B cell (primary cell): ENCODE data around the gene GUSB. TPM values are rescaled to one million over a fixed set of nuclear protein-coding genes. Genes with fewer than 3 reads are reported as not detected.

Experiments
- ATAC-seq: fragments of 200-7000 bp; cut with Tn5 transposase; one replicate; pipeline ENCODE4 v1.10.0; 2021; ENCODE audit warnings: low read depth, mild to moderate bottlenecking, moderate number of reproducible peaks, moderate library complexity
- CTCF ChIA-PET: fragments of 350-600 bp; sonication (Branson Sonifier 250); formaldehyde crosslinking; loops from one replicate; lab custom pipeline; 2021; ENCODE audit warnings: antibody characterized with exemption, inconsistent platforms; lab: Charles Lee
- POLR2A ChIA-PET: fragments of 350-600 bp; sonication (Branson Sonifier 250); formaldehyde crosslinking; loops from one replicate; lab custom pipeline; 2021; ENCODE audit warnings: antibody characterized with exemption; lab: Charles Lee
- DNase-seq: peaks from one replicate; pipeline ENCODE4 v3.0.0; 2013
- H2AFZ ChIP-seq: 2 replicates; pipeline ENCODE4 v1.6.1; 2012; ENCODE audit warnings: mild to moderate bottlenecking, low read depth, low read length; ENCODE audit not compliant: insufficient read depth, poor library complexity, severe bottlenecking
- H3K27ac ChIP-seq, 2 donors: 1 replicate in 1 of 2; 2 replicates in 1 of 2; pipeline ENCODE4 v1.5.1; 2012 to 2013; ENCODE audit warnings: low read length in 2 of 2, mild to moderate bottlenecking in 2 of 2, moderate library complexity in 1 of 2
- H3K27me3 ChIP-seq, 4 experiments: fragments of 200-600 bp in 1 of 4; sonication (generic) in 1 of 4; replicated peaks in 1 of 4; 1 replicate in 2 of 4; 2 replicates in 2 of 4; pipeline versions ENCODE4 v1.6.1 to v1.7.0; 2013 to 2016; ENCODE audit warnings: low read length in 3 of 4, mild to moderate bottlenecking in 2 of 4, mixed read lengths in 1 of 4, moderate library complexity in 1 of 4; ENCODE audit not compliant: insufficient read depth in 4 of 4, control insufficient read depth in 3 of 4; ENCODE audit errors: control extremely low read depth in 1 of 4
- H3K36me3 ChIP-seq, 2 experiments: replicated peaks in 1 of 2; 1 replicate in 1 of 2; 2 replicates in 1 of 2; pipeline versions ENCODE4 v1.6.1 to v1.7.1; 2013; ENCODE audit warnings: low read length in 1 of 2; ENCODE audit not compliant: insufficient read depth in 2 of 2, control insufficient read depth in 1 of 2; ENCODE audit errors: control extremely low read depth in 1 of 2, extremely low read depth in 1 of 2
- H3K4me1 ChIP-seq, 2 donors: fragments of 200-600 bp in 1 of 2; sonication (generic) in 1 of 2; 1 replicate in 1 of 2; 2 replicates in 1 of 2; pipeline versions ENCODE4 v1.5.1 to v1.6.1; 2013 to 2017; ENCODE audit warnings: low read length in 2 of 2; ENCODE audit not compliant: control insufficient read depth in 2 of 2, insufficient read depth in 2 of 2
- H3K4me2 ChIP-seq: replicated peaks from 2 replicates; pipeline ENCODE3; 2012; ENCODE audit warnings: mild to moderate bottlenecking, low read depth, low read length; ENCODE audit not compliant: poor library complexity, severe bottlenecking
- H3K4me3 ChIP-seq, 5 experiments: fragments of 200-600 bp in 1 of 5; sonication (generic) in 1 of 5; 1 replicate in 3 of 5; 2 replicates in 2 of 5; pipeline versions ENCODE4 v1.5.1 to v1.7.0; 2011 to 2016; ENCODE audit warnings: low read length in 4 of 5, mild to moderate bottlenecking in 4 of 5, low read depth in 2 of 5, control low read depth in 1 of 5, moderate library complexity in 1 of 5; ENCODE audit not compliant: insufficient read depth in 1 of 5; ENCODE audit errors: control extremely low read depth in 1 of 5, extremely low read depth in 1 of 5
- H3K79me2 ChIP-seq: fragments of 200-600 bp; sonication (generic); one replicate; pipeline ENCODE4 v1.6.0; 2016; ENCODE audit warnings: low read length; ENCODE audit not compliant: control insufficient read depth, insufficient read depth
- H3K9ac ChIP-seq: fragments of 200-600 bp; sonication (generic); 2 replicates; pipeline ENCODE4 v1.6.1; 2017; ENCODE audit warnings: mild to moderate bottlenecking, low read length, moderate library complexity
- H3K9me3 ChIP-seq, 3 donors: one replicate each; pipeline versions ENCODE4 v1.6.1 to v1.7.1; 2013; ENCODE audit warnings: low read length in 2 of 3; ENCODE audit not compliant: control insufficient read depth in 2 of 3, insufficient read depth in 1 of 3; ENCODE audit errors: control extremely low read depth in 1 of 3
- H4K20me1 ChIP-seq: 2 replicates; pipeline ENCODE4 v1.6.0; 2012; ENCODE audit warnings: mild to moderate bottlenecking, low read length; ENCODE audit not compliant: insufficient read depth, control insufficient read depth, poor library complexity, severe bottlenecking
- H3K27ac Mint-ChIP-seq: one replicate; pipeline ENCODE4 v1.8.0; 2021; ENCODE audit warnings: mixed read lengths
- H3K27me3 Mint-ChIP-seq: one replicate; pipeline ENCODE4 v1.8.0; 2021; ENCODE audit warnings: mixed read lengths
- H3K4me1 Mint-ChIP-seq: one replicate; pipeline ENCODE4 v1.8.0; 2021; ENCODE audit warnings: mixed read lengths
- H3K4me3 Mint-ChIP-seq: one replicate; pipeline ENCODE4 v1.8.0; 2021; ENCODE audit warnings: mixed read lengths
- H3K9me3 Mint-ChIP-seq: one replicate; pipeline ENCODE4 v1.8.0; 2022; ENCODE audit warnings: mixed read lengths; ENCODE audit not compliant: insufficient read depth
- CTCF ChIP-seq: fragments of 200-600 bp; IDR thresholded peaks from one replicate; pipeline ENCODE4 v1.8.0; 2022; ENCODE audit warnings: antibody characterized with exemption, mild to moderate bottlenecking
- EZH2 ChIP-seq: IDR thresholded peaks from 2 replicates; pipeline ENCODE4 v1.6.1; 2012; ENCODE audit warnings: borderline replicate concordance, low read depth, mild to moderate bottlenecking, moderate library complexity, low read length; ENCODE audit not compliant: insufficient read depth, poor library complexity, severe bottlenecking
- WGBS: methylation state at CpG from one replicate; pipeline ENCODE4 v1.1.5; 2013; ENCODE audit warnings: missing lambda C conversion rate; ENCODE audit not compliant: insufficient coverage; 5-methylcytosine and 5-hydroxymethylcytosine counted together
- intact Hi-C: fragments of 100-400 bp; cut with micrococcal nuclease; formaldehyde crosslinking; loops from one replicate; pipeline ENCODE4 v1.10.0; 2022
- polyA plus RNA-seq: library from polyadenylated mRNA; depleted of rRNA; stranded (reverse); fragments of >200 nt; gene quantifications from 2 replicates; pipeline ENCODE4 v1.2.3, GENCODE V29; 2012
- total RNA-seq, 2 donors: library from RNA; stranded (reverse); fragments of 120-200 nt in 1 of 2; gene quantifications; 1 replicate in 1 of 2; 2 replicates in 1 of 2; pipeline versions ENCODE4 v1.2.3 to v1.2.4, GENCODE V29; 2013 to 2022

Gene GUSB
- total and polyA plus RNA-seq, 2 donors (not counting 1 experiment from before 2014, with no cell fraction given), result 65.4 to 79.5 TPM

GRCh38 chr7:65975814-65976445 lies 6.1 kb downstream of the GUSB start:
- H3K27ac ChIP-seq, result no peak overlapping the region
- H3K9me3 ChIP-seq, result no peaks in the 10 kb centered on the region
- WGBS, result 96% methylated on average over 10 of the region's 11 CpGs
- POLR2A ChIA-PET, result interaction anchor here (0.6 kb wide), 1 partner anchor 109 kb away, joined by 3 read pairs; no protein-coding TSS in a partner anchor
- H3K9ac ChIP-seq, result no peak overlapping the region
- H2AFZ ChIP-seq, result no peak overlapping the region
- H3K36me3 ChIP-seq, result peaks cover 0 to 36% of the 10 kb centered on the region in 2 experiments
- DNase-seq (no peak), ATAC-seq (no peak)
- H3K4me1 ChIP-seq, result peaks cover 7 to 9% of the 10 kb centered on the region in 2 donors
- no peak overlapping the region for H3K4me3 Mint-ChIP-seq
- H3K27me3 Mint-ChIP-seq, result no peaks in the 10 kb centered on the region
- peaks cover 16% of the 10 kb centered on the region for H3K4me1 Mint-ChIP-seq
- no peaks in the 10 kb centered on the region for H3K27me3 ChIP-seq
- CTCF ChIA-PET, result no interaction called here
- no peak for TF ChIP-seq CTCF
- TF ChIP-seq EZH2, result no peak
- no peak overlapping the region for H3K27ac Mint-ChIP-seq
- H3K4me2 ChIP-seq, result no peak overlapping the region
- H3K4me3 ChIP-seq, result no peak overlapping the region
- no peaks in the 10 kb centered on the region for H3K9me3 Mint-ChIP-seq
- peaks cover 22% of the 10 kb centered on the region for H3K79me2 ChIP-seq
- peaks cover 8% of the 10 kb centered on the region for H4K20me1 ChIP-seq
- intact Hi-C loops, result no loop called here

- Histone ChIP-seq H2AFZ (no peak overlapping the region), H3K9me3 (no peaks in the 10 kb centered on the region), H3K4me3 (no peak overlapping the region), H3K79me2 (peaks cover 14% of the 10 kb centered on the region), H3K27ac (no peak overlapping the region), H4K20me1 (no peaks in the 10 kb centered on the region), H3K27me3 (no peaks in the 10 kb centered on the region), H3K36me3 (peaks cover 0 to 43% of the 10 kb centered on the region in 2 experiments), H3K4me1 (no peaks in the 10 kb centered on the region), H3K4me2 (no peak overlapping the region), H3K9ac (no peak overlapping the region)
- 97% methylated on average over 9 of the region's 9 CpGs for WGBS
- no peak overlapping the region for H3K4me3 Mint-ChIP-seq
- no peaks in the 10 kb centered on the region for H3K9me3 Mint-ChIP-seq
- H3K27ac Mint-ChIP-seq, result no peak overlapping the region
- ChIA-PET CTCF (no interaction called here), POLR2A (no interaction called here)
- DNase-seq, result no peak
- no peaks in the 10 kb centered on the region for H3K27me3 Mint-ChIP-seq
- peaks cover 7% of the 10 kb centered on the region for H3K4me1 Mint-ChIP-seq
- intact Hi-C loops, result no loop called here
- peak; percentile 24 for ATAC-seq
- TF ChIP-seq CTCF (no peak), EZH2 (no peak)
These were observed 7.1 kb downstream of the GUSB start for GRCh38 chr7:65974876-65975275.
